Transverse colon (tissue), 4 donors: ENCODE measurements around the gene ALDH8A1. TPM values are rescaled to one million over a fixed set of nuclear protein-coding genes. Genes with fewer than 3 reads are reported as not detected.

Experiments
- DNase-seq: peaks from one replicate; pipeline ENCODE4 v3.0.0-alpha.2; 2019
- H3K27ac ChIP-seq, 4 donors: fragments of 200-600 bp; sonication (generic); 2 replicates each; pipeline ENCODE4 v1.5.1; 2016 to 2018; ENCODE audit warnings: inconsistent platforms in 4 of 4
- H3K27me3 ChIP-seq: fragments of 200-600 bp; sonication (generic); 2 replicates; pipeline ENCODE4 v1.5.1; 2017; ENCODE audit warnings: inconsistent platforms
- H3K36me3 ChIP-seq, 4 donors: fragments of 200-600 bp; sonication (generic); 2 replicates each; pipeline ENCODE4 v1.5.1; 2017 to 2019; ENCODE audit warnings: inconsistent platforms in 4 of 4
- H3K4me1 ChIP-seq, 4 donors: fragments of 200-600 bp; sonication (generic); 2 replicates each; pipeline ENCODE4 v1.5.1; 2017 to 2020; ENCODE audit warnings: inconsistent platforms in 4 of 4
- H3K4me3 ChIP-seq, 4 donors: fragments of 200-600 bp; sonication (generic); 1 replicate in 1 of 4; 2 replicates in 3 of 4; pipeline versions ENCODE4 v1.5.1 to v1.6.1; 2017 to 2019; ENCODE audit warnings: inconsistent platforms in 4 of 4
- H3K9me3 ChIP-seq, 2 donors: fragments of 200-600 bp; sonication (generic); 2 replicates each; pipeline ENCODE4 v1.5.1; 2017 to 2019; ENCODE audit warnings: inconsistent platforms in 2 of 2
- CTCF ChIP-seq, 5 experiments: fragments of 200-600 bp in 3 of 5; fragments of 450-650 bp in 2 of 5; sonication (generic) in 3 of 5; IDR thresholded peaks; 1 replicate in 2 of 5; 2 replicates in 3 of 5; pipeline ENCODE4 v1.5.1; 2016 to 2017; ENCODE audit warnings: antibody characterized with exemption in 5 of 5, inconsistent platforms in 3 of 5, mild to moderate bottlenecking in 2 of 5, moderate library complexity in 1 of 5
- EP300 ChIP-seq: sonication (generic); formaldehyde crosslinking; IDR thresholded peaks from one replicate; pipeline ENCODE4 v1.6.1; 2017; ENCODE audit warnings: antibody characterized with exemption, low read depth
- POLR2A ChIP-seq: fragments of 450-650 bp; IDR thresholded peaks from one replicate; pipeline ENCODE4 v1.6.1; 2016; ENCODE audit warnings: antibody characterized with exemption, mild to moderate bottlenecking, moderate library complexity
- POLR2AphosphoS5 ChIP-seq, 3 donors: sonication (generic); formaldehyde crosslinking; IDR thresholded peaks; one replicate each; pipeline ENCODE4 v1.6.1; 2016; ENCODE audit warnings: antibody characterized with exemption in 3 of 3
- WGBS, 2 donors: methylation state at CpG; one replicate each; pipeline ENCODE4 v1.1.5; 2018; ENCODE audit warnings: low coverage in 1 of 2; 5-methylcytosine and 5-hydroxymethylcytosine counted together
- in situ Hi-C, 4 donors: fragments of 200-750 bp; cut with MboI; loops; one replicate each; pipeline versions ENCODE4 v1.15.0 to v1.15.1; 2017; ENCODE audit warnings: low sequenced_read_pairs in 3 of 4, low pct_ligation_motif_present in 1 of 4, low pct_unique_long_range_greater_than_20kb in 1 of 4
- intact Hi-C: fragments of 100-400 bp; cut with DNase I; formaldehyde crosslinking; loops from one replicate; pipeline ENCODE4 v1.15.1; 2023; ENCODE audit warnings: low total_unique reads
- total RNA-seq, 4 donors: library from RNA; depleted of rRNA; stranded (reverse); fragments of >200 nt; gene quantifications; one replicate each; pipeline ENCODE4 v1.1.0, GENCODE V29; 2016

The ALDH8A1 gene
- total RNA-seq: 1 to 10 TPM in 3 of 4 donors, not detected in 1; 1.1 to 2.9 (median 2.5) TPM

GRCh38 chr6:134949927-134950326 lies at the start of gene ALDH8A1:
Gene ALDH8A1 (minus strand): TSS chr6:134950101. CDS start chr6:134950053, 48 bp downstream.
- in situ Hi-C loops (loop anchor here in 1 of 4 donors (25.0 kb wide), 1 partner anchor 788 kb away; no protein-coding TSS in a partner anchor), intact Hi-C loops (loop anchor here (10.0 kb wide), 1 partner anchor 795 kb away; no protein-coding TSS in a partner anchor)
- TF ChIP-seq POLR2A (no peak), POLR2AphosphoS5 (IDR thresholded peaks at IDR 0.05) (no peak), EP300 (no peak), CTCF (IDR thresholded peaks at IDR 0.05) (no peak)
- Histone ChIP-seq H3K9me3 (no peaks in the 10 kb centered on the region), H3K4me3 (no peak within 1 kb of the TSS), H3K4me1 (no peaks in the 10 kb centered on the region), H3K27ac (no peak within 1 kb of the TSS), H3K27me3 (no peaks in the 10 kb centered on the region), H3K36me3 (no peaks in the 10 kb centered on the region)
- DNase-seq: no peak
- 71 to 83% methylated on average over 2 to 4 of the region's 4 CpGs for WGBS, 2 donors

GRCh38 chr6:134999107-134999506 lies 49.2 kb upstream of the ALDH8A1 start:
- DNase-seq: no peak
- in situ Hi-C loops (no loop called here), intact Hi-C loops (no loop called here)
- peaks cover 0 to 8% (median 3%) of the 10 kb centered on the region in 4 donors for H3K4me1 ChIP-seq
- no peak overlapping the region for H3K27ac ChIP-seq
- TF ChIP-seq POLR2AphosphoS5 (IDR thresholded peaks at IDR 0.05) (no peak), POLR2A (no peak), EP300 (no peak), CTCF (IDR thresholded peaks at IDR 0.05) (no peak)
- H3K27me3 ChIP-seq: no peaks in the 10 kb centered on the region
- H3K4me3 ChIP-seq: no peak overlapping the region
- H3K36me3 ChIP-seq: peaks cover 0 to 11% (median 0%) of the 10 kb centered on the region in 4 donors
- H3K9me3 ChIP-seq: no peaks in the 10 kb centered on the region
- WGBS, 2 donors: 83 to 90% methylated on average over 1 of the region's 1 CpG

- intact Hi-C loops: no loop called here
- DNase-seq: no peak
- Histone ChIP-seq H3K27ac (no peak overlapping the region), H3K4me3 (no peak overlapping the region), H3K36me3 (peaks cover 0 to 12% (median 6%) of the 10 kb centered on the region in 4 donors), H3K4me1 (peaks cover 0 to 8% (median 3%) of the 10 kb centered on the region in 4 donors), H3K9me3 (no peaks in the 10 kb centered on the region), H3K27me3 (no peaks in the 10 kb centered on the region)
- WGBS, 2 donors: 95 to 96% methylated on average over 5 to 9 of the region's 9 CpGs
- in situ Hi-C loops: no loop called here
- TF ChIP-seq EP300: no peak
- TF ChIP-seq CTCF (IDR thresholded peaks at IDR 0.05): no peak
- TF ChIP-seq POLR2A: no peak
- TF ChIP-seq POLR2AphosphoS5 (IDR thresholded peaks at IDR 0.05): no peak
Observed at GRCh38 chr6:134997133-134997995, 47.5 kb upstream of the ALDH8A1 start.

GRCh38 chr6:134995536-134995935 lies 45.6 kb upstream of the ALDH8A1 start:
- in situ Hi-C loops: no loop called here

More at GRCh38 chr6:134995536-134995935, 45.6 kb upstream of the ALDH8A1 start:
- H3K27me3 ChIP-seq: no peaks in the 10 kb centered on the region
- no peak for DNase-seq
- no peaks in the 10 kb centered on the region for H3K9me3 ChIP-seq
- peaks cover 0 to 12% (median 5%) of the 10 kb centered on the region in 4 donors for H3K36me3 ChIP-seq
- intact Hi-C loops: no loop called here
- no peak overlapping the region for H3K4me3 ChIP-seq
- no peak overlapping the region for H3K27ac ChIP-seq
- TF ChIP-seq POLR2AphosphoS5 (IDR thresholded peaks at IDR 0.05) (no peak), EP300 (no peak), CTCF (IDR thresholded peaks at IDR 0.05) (no peak), POLR2A (no peak)
- WGBS, 2 donors: 71 to 78% methylated on average over 1 of the region's 1 CpG
- H3K4me1 ChIP-seq: peaks cover 0 to 8% (median 3%) of the 10 kb centered on the region in 4 donors
